ENCODE measurements around the gene MSRB1. TPM values are rescaled to one million over a fixed set of nuclear protein-coding genes. Genes with fewer than 3 reads are reported as not detected.
"Not testable (repeated sequence)": the region's sequence is repeated elsewhere in the genome, so short reads cannot be mapped to it uniquely, and the experiment has no call there.

The MSRB1 gene
- total RNA-seq, 1 donor, result 14.3 TPM

GRCh38 chr16:1940273-1941161, 2.5 kb downstream of the MSRB1 start:
- TF ChIP-seq, protein P1, sequence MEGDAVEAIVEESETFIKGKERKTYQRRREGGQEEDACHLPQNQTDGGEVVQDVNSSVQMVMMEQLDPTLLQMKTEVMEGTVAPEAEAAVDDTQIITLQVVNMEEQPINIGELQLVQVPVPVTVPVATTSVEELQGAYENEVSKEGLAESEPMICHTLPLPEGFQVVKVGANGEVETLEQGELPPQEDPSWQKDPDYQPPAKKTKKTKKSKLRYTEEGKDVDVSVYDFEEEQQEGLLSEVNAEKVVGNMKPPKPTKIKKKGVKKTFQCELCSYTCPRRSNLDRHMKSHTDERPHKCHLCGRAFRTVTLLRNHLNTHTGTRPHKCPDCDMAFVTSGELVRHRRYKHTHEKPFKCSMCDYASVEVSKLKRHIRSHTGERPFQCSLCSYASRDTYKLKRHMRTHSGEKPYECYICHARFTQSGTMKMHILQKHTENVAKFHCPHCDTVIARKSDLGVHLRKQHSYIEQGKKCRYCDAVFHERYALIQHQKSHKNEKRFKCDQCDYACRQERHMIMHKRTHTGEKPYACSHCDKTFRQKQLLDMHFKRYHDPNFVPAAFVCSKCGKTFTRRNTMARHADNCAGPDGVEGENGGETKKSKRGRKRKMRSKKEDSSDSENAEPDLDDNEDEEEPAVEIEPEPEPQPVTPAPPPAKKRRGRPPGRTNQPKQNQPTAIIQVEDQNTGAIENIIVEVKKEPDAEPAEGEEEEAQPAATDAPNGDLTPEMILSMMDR (IDR thresholded peaks at IDR 0.05; ENCODE audit: insufficient read depth, low read length), result no peak
- H3K4me3 ChIP-seq (ENCODE audit: low read depth, low read length), result no peak overlapping the region
- DNase-seq (ENCODE audit: low read depth), result no peak

GRCh38 chr16:1939833-1940232, 3.2 kb downstream of the MSRB1 start:
- not testable (repeated sequence) for DNase-seq (ENCODE audit: low read depth); H3K4me3 ChIP-seq (ENCODE audit: low read depth, low read length)

- no peak overlapping the region for H3K4me3 ChIP-seq (ENCODE audit: low read depth, low read length)
- TF ChIP-seq, protein P1 (IDR thresholded peaks at IDR 0.05; ENCODE audit: insufficient read depth, low read length), result no peak
- no peak for DNase-seq (ENCODE audit: low read depth)
Measured at GRCh38 chr16:1938910-1939309, 4.1 kb downstream of the MSRB1 start.

GRCh38 chr16:1938316-1938715, 4.7 kb downstream of the MSRB1 start:
- TF ChIP-seq, protein P1 (IDR thresholded peaks at IDR 0.05; ENCODE audit: insufficient read depth, low read length), result no peak
- no peak for DNase-seq (ENCODE audit: low read depth)
- H3K4me3 ChIP-seq (ENCODE audit: low read depth, low read length), result no peak overlapping the region

GRCh38 chr16:1936945-1937479, 6.0 kb downstream of the MSRB1 start:
- TF ChIP-seq, protein P1 (IDR thresholded peaks at IDR 0.05; ENCODE audit: insufficient read depth, low read length), result no peak
- no peak for DNase-seq (ENCODE audit: low read depth)
- H3K4me3 ChIP-seq (ENCODE audit: low read depth, low read length), result no peak overlapping the region

DNA sequence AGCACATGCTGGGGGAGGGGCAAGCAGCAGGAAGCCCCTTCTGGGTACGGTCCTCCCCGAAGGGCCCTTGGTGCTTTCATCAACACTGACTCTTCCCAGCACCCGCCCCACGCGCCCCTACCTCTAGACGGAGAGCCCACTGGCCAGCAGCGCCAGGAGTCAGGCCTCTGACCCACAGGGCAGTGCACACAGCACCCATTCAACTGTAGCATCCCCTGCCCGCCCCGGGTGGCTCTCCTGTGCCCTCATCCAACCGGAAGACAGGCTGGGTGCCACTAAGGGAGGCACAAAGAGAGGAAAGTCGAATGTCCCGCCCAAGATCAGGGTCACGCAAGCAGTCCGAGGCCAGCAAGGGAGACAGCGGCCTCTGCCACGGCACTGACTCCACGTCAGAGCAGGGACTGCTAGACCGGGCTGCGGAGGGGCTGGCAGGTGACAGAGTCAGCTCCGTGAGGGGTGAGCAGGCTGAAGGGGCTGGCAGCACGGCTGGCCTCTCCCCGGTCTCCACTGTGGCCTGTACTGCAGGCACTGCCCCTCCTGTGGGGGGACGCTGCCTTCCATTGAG, 9.8 kb downstream of the MSRB1 start:
- TF ChIP-seq, protein P1 (IDR thresholded peaks at IDR 0.05; ENCODE audit: insufficient read depth, low read length), result no peak
- DNase-seq (ENCODE audit: low read depth), result no peak
- H3K4me3 ChIP-seq (ENCODE audit: low read depth, low read length), result no peak overlapping the region
